HG03095 (cell line): ENCODE results near the gene OR6C65.

Source experiments
- ATAC-seq: cut with Tn5 transposase; IDR thresholded peaks from one replicate; pipeline ENCODE4 v1.9.1; 2021; ENCODE audit warnings: moderate library complexity; ENCODE audit not compliant: unreplicated experiment

The OR6C65 gene

DNA sequence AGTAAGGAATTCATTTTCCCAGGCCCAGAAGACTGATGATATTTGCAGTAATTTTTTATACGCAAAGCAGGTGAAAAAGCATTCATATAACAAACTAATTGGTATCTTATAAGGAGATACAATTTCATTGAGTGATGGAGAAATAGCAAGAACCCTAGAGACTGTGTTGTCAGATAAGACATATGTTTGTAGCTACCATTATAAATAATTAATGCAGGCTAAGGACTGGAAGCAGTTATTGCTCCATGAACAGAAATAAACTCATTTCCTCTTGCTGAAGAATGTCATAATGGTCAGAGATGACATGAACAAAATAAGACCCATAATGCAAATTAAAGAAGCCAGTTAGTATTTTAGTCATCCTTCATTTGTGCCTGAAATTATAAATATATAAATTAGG, 45.0 kb downstream of the OR6C65 start:
- no peak for ATAC-seq

DNA sequence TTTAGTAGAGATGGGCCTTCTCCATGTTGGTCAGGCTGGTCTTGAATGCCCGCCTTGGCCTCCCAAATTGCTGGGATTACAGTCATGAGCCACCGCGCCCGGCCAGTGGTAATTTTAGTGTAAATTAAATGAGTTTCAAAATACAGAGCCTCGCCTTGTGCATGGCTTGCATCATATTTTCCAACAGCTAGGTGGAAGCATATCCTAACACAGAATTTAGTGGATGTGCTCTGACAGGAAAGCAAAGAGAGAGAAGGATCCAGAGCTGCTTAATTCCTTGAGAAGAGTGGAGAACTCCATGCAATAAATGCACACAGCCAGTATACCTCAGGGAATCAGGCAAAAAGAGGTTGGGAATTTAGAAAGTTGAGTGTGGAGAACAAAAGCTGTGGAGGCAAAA, 46.0 kb downstream of the OR6C65 start:
- no peak for ATAC-seq

DNA sequence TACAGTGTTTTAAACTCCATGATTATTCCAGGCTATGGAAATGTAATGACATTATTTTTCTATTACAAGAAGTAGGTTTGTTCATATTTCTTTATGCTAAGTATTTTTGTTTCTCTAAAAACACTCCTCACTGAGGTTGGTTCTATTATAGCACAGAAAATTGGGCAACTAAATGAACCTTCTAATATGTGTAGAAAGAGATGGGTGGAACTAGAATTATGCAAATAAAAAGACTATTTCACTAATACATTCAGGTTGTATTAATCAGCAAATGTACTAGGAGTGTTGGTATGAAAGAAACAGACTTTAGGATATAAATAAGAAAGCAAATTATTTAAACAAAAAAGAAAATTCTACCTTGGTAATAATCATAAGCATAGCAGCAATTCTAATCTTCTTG, 48.5 kb downstream of the OR6C65 start:
- ATAC-seq: no peak
